Mesenchymal stem cell (in vitro differentiated cells and primary cell): ENCODE data around the gene CCNG1.

Experiments
- DNase-seq: peaks from one replicate; pipeline ENCODE4 v3.0.0-alpha.2; 2013
- H2AFZ ChIP-seq: one replicate; pipeline ENCODE4 v1.6.1; 2013; ENCODE audit warnings: low read depth, mild to moderate bottlenecking, control low read depth, inconsistent platforms, low read length, moderate library complexity
- H2AK5ac ChIP-seq: 2 replicates; pipeline ENCODE4 v1.6.1; 2013; ENCODE audit warnings: low read length, moderate library complexity, mild to moderate bottlenecking, inconsistent platforms; ENCODE audit not compliant: severe bottlenecking
- H2BK120ac ChIP-seq: one replicate; pipeline ENCODE4 v1.6.1; 2013; ENCODE audit warnings: low read depth, mild to moderate bottlenecking, inconsistent platforms, low read length, moderate library complexity
- H2BK12ac ChIP-seq, 2 experiments: one replicate each; pipeline ENCODE4 v1.6.1; 2013; ENCODE audit warnings: inconsistent platforms in 2 of 2, low read length in 2 of 2, mild to moderate bottlenecking in 2 of 2, moderate library complexity in 2 of 2, control low read depth in 1 of 2
- H2BK15ac ChIP-seq: one replicate; pipeline ENCODE4 v1.6.1; 2013; ENCODE audit warnings: mild to moderate bottlenecking, low read depth, inconsistent platforms; ENCODE audit not compliant: poor library complexity, severe bottlenecking
- H2BK5ac ChIP-seq: 2 replicates; pipeline ENCODE4 v1.6.1; 2013; ENCODE audit warnings: low read depth, mild to moderate bottlenecking, low read length, control low read depth, inconsistent platforms; ENCODE audit not compliant: poor library complexity, severe bottlenecking
- H3K14ac ChIP-seq, 2 experiments: one replicate each; pipeline ENCODE4 v1.6.1; 2013; ENCODE audit warnings: inconsistent platforms in 2 of 2, low read length in 2 of 2, control low read depth in 1 of 2, mild to moderate bottlenecking in 1 of 2, moderate library complexity in 1 of 2
- H3K18ac ChIP-seq, 2 experiments: one replicate each; pipeline ENCODE4 v1.6.1; 2013; ENCODE audit warnings: inconsistent platforms in 2 of 2, low read length in 2 of 2, control low read depth in 1 of 2, low read depth in 1 of 2, mild to moderate bottlenecking in 1 of 2
- H3K23ac ChIP-seq, 2 experiments: one replicate each; pipeline ENCODE4 v1.6.1; 2013; ENCODE audit warnings: inconsistent platforms in 2 of 2, low read length in 2 of 2, mild to moderate bottlenecking in 2 of 2, moderate library complexity in 2 of 2, control low read depth in 1 of 2
- H3K27ac ChIP-seq: 2 replicates; pipeline ENCODE4 v1.5.1; 2013; ENCODE audit warnings: mild to moderate bottlenecking, moderate library complexity, low read length, control low read depth, inconsistent platforms; ENCODE audit not compliant: poor library complexity, severe bottlenecking
- H3K27me3 ChIP-seq, 2 experiments: 2 replicates each; pipeline versions ENCODE4 v1.6.1 to v1.7.0; 2013; ENCODE audit warnings: low read length in 2 of 2, mild to moderate bottlenecking in 2 of 2, moderate library complexity in 2 of 2, control low read depth in 1 of 2, inconsistent platforms in 1 of 2; ENCODE audit not compliant: control insufficient read depth in 1 of 2, insufficient read depth in 1 of 2
- H3K36me3 ChIP-seq, 2 experiments: 2 replicates each; pipeline versions ENCODE4 v1.6.1 to v1.7.0; 2013; ENCODE audit warnings: low read length in 2 of 2, control low read depth in 1 of 2, inconsistent platforms in 1 of 2, low read depth in 1 of 2, mild to moderate bottlenecking in 1 of 2; ENCODE audit not compliant: insufficient read depth in 2 of 2, control insufficient read depth in 1 of 2
- H3K4ac ChIP-seq, 2 experiments: one replicate each; pipeline ENCODE4 v1.6.1; 2013; ENCODE audit warnings: inconsistent platforms in 2 of 2, low read length in 2 of 2, mild to moderate bottlenecking in 2 of 2, moderate library complexity in 2 of 2, control low read depth in 1 of 2, low read depth in 1 of 2
- H3K4me1 ChIP-seq: 2 replicates; pipeline ENCODE4 v1.6.1; 2013; ENCODE audit warnings: low read depth, low read length, control low read depth; ENCODE audit not compliant: control insufficient read depth, insufficient read depth
- H3K4me2 ChIP-seq: 2 replicates; pipeline ENCODE4 v1.6.1; 2013; ENCODE audit warnings: low read length, mild to moderate bottlenecking, inconsistent platforms; ENCODE audit not compliant: poor library complexity, severe bottlenecking
- H3K4me3 ChIP-seq, 2 experiments: 2 replicates each; pipeline versions ENCODE4 v1.5.1 to v1.7.0; 2013; ENCODE audit warnings: low read length in 2 of 2, mild to moderate bottlenecking in 2 of 2, control low read depth in 1 of 2, low read depth in 1 of 2; ENCODE audit not compliant: insufficient read depth in 1 of 2
- H3K79me1 ChIP-seq: replicated peaks from 2 replicates; pipeline ENCODE4 v1.6.1; 2013; ENCODE audit warnings: mild to moderate bottlenecking, control low read depth, low read length, inconsistent platforms; ENCODE audit not compliant: poor library complexity, severe bottlenecking
- H3K9ac ChIP-seq: 2 replicates; pipeline ENCODE4 v1.7.0; 2013; ENCODE audit warnings: mild to moderate bottlenecking, low read length, moderate library complexity
- H3K9me3 ChIP-seq: 2 replicates; pipeline ENCODE4 v1.7.0; 2013; ENCODE audit warnings: mild to moderate bottlenecking, low read length; ENCODE audit not compliant: control insufficient read depth
- H4K8ac ChIP-seq: one replicate; pipeline ENCODE4 v1.6.1; 2013; ENCODE audit warnings: inconsistent platforms, mild to moderate bottlenecking, low read length, moderate library complexity
- H4K91ac ChIP-seq: one replicate; pipeline ENCODE4 v1.6.1; 2013; ENCODE audit warnings: mild to moderate bottlenecking, low read length, inconsistent platforms
- WGBS: methylation state at CpG from one replicate; pipeline ENCODE4 v1.1.7; 2013; ENCODE audit warnings: mixed read lengths; 5-methylcytosine and 5-hydroxymethylcytosine counted together

Gene CCNG1

GRCh38 chr5:163433271-163433670 is 4.1 kb upstream of the CCNG1 start:
- Histone ChIP-seq H3K9me3 (no peaks in the 10 kb centered on the region), H3K4me2 (no peak overlapping the region), H4K91ac (no peak overlapping the region), H2BK15ac (no peak overlapping the region), H3K27ac (no peak overlapping the region), H3K27me3 (no peaks in the 10 kb centered on the region), H3K4me1 (no peaks in the 10 kb centered on the region), H2BK5ac (no peak overlapping the region), H4K8ac (no peak overlapping the region), H3K4ac (no peak overlapping the region), H3K79me1 (no peaks in the 10 kb centered on the region), H2BK120ac (no peak overlapping the region), H3K4me3 (no peak overlapping the region), H2BK12ac (no peak overlapping the region), H2AFZ (no peak overlapping the region), H3K9ac (no peak overlapping the region), H3K14ac (no peak overlapping the region), H3K36me3 (no peaks in the 10 kb centered on the region), H2AK5ac (no peak overlapping the region), H3K23ac (no peak overlapping the region), H3K18ac (no peak overlapping the region)
- 85% methylated on average over 5 of the region's 5 CpGs for WGBS
- no peak for DNase-seq

GRCh38 chr5:163434401-163434866 is 3.0 kb upstream of the CCNG1 start:
- H3K27ac ChIP-seq: no peak overlapping the region
- no peak overlapping the region for H2BK12ac ChIP-seq
- no peaks in the 10 kb centered on the region for H3K27me3 ChIP-seq
- H3K9ac ChIP-seq: no peak overlapping the region
- peaks cover 0 to 6% of the 10 kb centered on the region in 2 experiments for H3K36me3 ChIP-seq
- no peak overlapping the region for H4K8ac ChIP-seq
- no peak overlapping the region for H2BK5ac ChIP-seq
- DNase-seq: peak; percentile 41
- H2AFZ ChIP-seq: no peak overlapping the region
- no peak overlapping the region for H4K91ac ChIP-seq
- no peaks in the 10 kb centered on the region for H3K79me1 ChIP-seq
- no peak overlapping the region for H2BK120ac ChIP-seq
- H3K4me3 ChIP-seq: no peak overlapping the region
- H3K18ac ChIP-seq: no peak overlapping the region
- no peak overlapping the region for H2AK5ac ChIP-seq
- H3K23ac ChIP-seq: no peak overlapping the region
- no peaks in the 10 kb centered on the region for H3K9me3 ChIP-seq
- no peaks in the 10 kb centered on the region for H3K4me1 ChIP-seq
- H3K14ac ChIP-seq: no peak overlapping the region
- no peak overlapping the region for H2BK15ac ChIP-seq
- no peak overlapping the region for H3K4me2 ChIP-seq
- no peak overlapping the region for H3K4ac ChIP-seq
- 71% methylated on average over 1 of the region's 3 CpGs for WGBS

- no peak overlapping the region for H3K18ac ChIP-seq
- no peak overlapping the region for H4K8ac ChIP-seq
- H3K9ac ChIP-seq: peak overlapping the region; percentile 99
- H2AK5ac ChIP-seq: peak overlapping the region; percentile 93
- H3K4me2 ChIP-seq: peak overlapping the region; percentile 69
- no peak overlapping the region for H3K4ac ChIP-seq
- H3K36me3 ChIP-seq: peaks cover 0 to 27% of the 10 kb centered on the region in 2 experiments
- no peak overlapping the region for H3K4me3 ChIP-seq
- H2BK120ac ChIP-seq: no peak overlapping the region
- H3K23ac ChIP-seq: no peak overlapping the region
- DNase-seq: no peak
- H3K79me1 ChIP-seq: no peaks in the 10 kb centered on the region
- H2BK15ac ChIP-seq: no peak overlapping the region
- no peak overlapping the region for H4K91ac ChIP-seq
- 86% methylated on average over 3 of the region's 4 CpGs for WGBS
- H3K27me3 ChIP-seq: no peaks in the 10 kb centered on the region
- no peaks in the 10 kb centered on the region for H3K9me3 ChIP-seq
- no peak overlapping the region for H2BK12ac ChIP-seq
- no peaks in the 10 kb centered on the region for H3K4me1 ChIP-seq
- no peak overlapping the region for H3K14ac ChIP-seq
- no peak overlapping the region for H2AFZ ChIP-seq
- no peak overlapping the region for H2BK5ac ChIP-seq
- peak overlapping the region; percentile 56 for H3K27ac ChIP-seq
Measured at GRCh38 chr5:163436515-163436914, 880 bp upstream of the CCNG1 start.

- Histone ChIP-seq H3K4me2 (peak overlapping the region; percentile 69), H3K14ac (no peak overlapping the region), H2BK15ac (no peak overlapping the region), H3K79me1 (no peaks in the 10 kb centered on the region), H3K23ac (no peak overlapping the region), H3K9ac (peak overlapping the region; percentile 99), H3K4me1 (no peaks in the 10 kb centered on the region), H3K4me3 (peak overlapping the region in 1 of 2 experiments; percentile 96), H2BK12ac (no peak overlapping the region), H3K4ac (no peak overlapping the region), H2BK5ac (no peak overlapping the region), H2AFZ (no peak overlapping the region), H4K91ac (no peak overlapping the region), H4K8ac (no peak overlapping the region), H3K18ac (no peak overlapping the region), H2BK120ac (no peak overlapping the region), H3K27ac (peak overlapping the region; percentile 60), H3K36me3 (peaks cover 0 to 31% of the 10 kb centered on the region in 2 experiments), H3K9me3 (no peaks in the 10 kb centered on the region), H2AK5ac (no peak overlapping the region), H3K27me3 (no peaks in the 10 kb centered on the region)
- 0% methylated on average over 5 of the region's 6 CpGs for WGBS
- no peak for DNase-seq
Measured at GRCh38 chr5:163437011-163437308, 435 bp upstream of the CCNG1 start.
